H9 (cell line): ENCODE data around the gene PIP5K1C. TPM values are rescaled to one million over a fixed set of nuclear protein-coding genes. Genes with fewer than 3 reads are reported as not detected.

Experiments used
- DNase-seq: peaks from one replicate; pipeline ENCODE4 v3.0.0-alpha.2; 2017
- H2AFZ ChIP-seq: one replicate; pipeline ENCODE4 v1.6.1; 2013; ENCODE audit warnings: mild to moderate bottlenecking, low read length, control low read depth, moderate library complexity
- H2AK5ac ChIP-seq: 2 replicates; pipeline ENCODE4 v1.6.1; 2013; ENCODE audit warnings: low read length, control low read depth, mixed read lengths; ENCODE audit not compliant: insufficient read length
- H2BK120ac ChIP-seq: one replicate; pipeline ENCODE4 v1.6.1; 2013; ENCODE audit warnings: low read depth, mild to moderate bottlenecking, low read length, control low read depth, inconsistent platforms; ENCODE audit not compliant: poor library complexity, severe bottlenecking
- H2BK12ac ChIP-seq: 2 replicates; pipeline ENCODE4 v1.6.1; 2013; ENCODE audit warnings: low read length, control low read depth, mixed read lengths, low read depth; ENCODE audit not compliant: insufficient read length
- H2BK15ac ChIP-seq: 2 replicates; pipeline ENCODE4 v1.6.1; 2013; ENCODE audit warnings: low read depth, low read length, control low read depth
- H2BK20ac ChIP-seq: one replicate; pipeline ENCODE4 v1.6.1; 2013; ENCODE audit warnings: low read depth, mild to moderate bottlenecking, low read length, control low read depth, inconsistent platforms; ENCODE audit not compliant: poor library complexity, severe bottlenecking
- H2BK5ac ChIP-seq: 2 replicates; pipeline ENCODE4 v1.6.1; 2013; ENCODE audit warnings: low read length, control low read depth, mixed read lengths; ENCODE audit not compliant: insufficient read length
- H3K14ac ChIP-seq: 2 replicates; pipeline ENCODE4 v1.6.1; 2013; ENCODE audit warnings: low read length, control low read depth; ENCODE audit not compliant: insufficient read depth
- H3K18ac ChIP-seq: 2 replicates; pipeline ENCODE4 v1.6.1; 2013; ENCODE audit warnings: low read depth, mild to moderate bottlenecking, mixed read lengths, low read length, control low read depth; ENCODE audit not compliant: insufficient read length
- H3K23ac ChIP-seq: 2 replicates; pipeline ENCODE4 v1.6.1; 2013; ENCODE audit warnings: low read length, control low read depth, mixed read lengths, low read depth; ENCODE audit not compliant: insufficient read length
- H3K23me2 ChIP-seq: 2 replicates; pipeline ENCODE4 v1.6.1; 2013; ENCODE audit warnings: low read depth, mild to moderate bottlenecking, mixed read lengths, low read length, control low read depth; ENCODE audit not compliant: insufficient read length, poor library complexity, severe bottlenecking
- H3K27ac ChIP-seq: 2 replicates; pipeline ENCODE4 v1.5.1; 2013; ENCODE audit warnings: low read length, control low read depth, mixed read lengths, low read depth; ENCODE audit not compliant: insufficient read length
- H3K27me3 ChIP-seq: 2 replicates; pipeline ENCODE4 v1.6.1; 2013; ENCODE audit warnings: low read length, control low read depth, inconsistent platforms; ENCODE audit not compliant: insufficient read depth
- H3K4ac ChIP-seq: 2 replicates; pipeline ENCODE4 v1.6.1; 2013; ENCODE audit warnings: low read depth, mild to moderate bottlenecking, control low read depth, inconsistent platforms, low read length, moderate library complexity
- H3K4me1 ChIP-seq: 2 replicates; pipeline ENCODE4 v1.6.1; 2013; ENCODE audit warnings: low read length, control low read depth, inconsistent platforms; ENCODE audit not compliant: insufficient read depth
- H3K4me2 ChIP-seq: 2 replicates; pipeline ENCODE4 v1.6.1; 2013; ENCODE audit warnings: low read length, control low read depth, mixed read lengths; ENCODE audit not compliant: insufficient read length, insufficient read depth
- H3K56ac ChIP-seq: 2 replicates; pipeline ENCODE4 v1.6.1; 2013; ENCODE audit warnings: low read depth, mild to moderate bottlenecking, mixed read lengths, low read length, control low read depth; ENCODE audit not compliant: insufficient read length
- H3K79me1 ChIP-seq: 2 replicates; pipeline ENCODE4 v1.6.1; 2013; ENCODE audit warnings: low read depth, mild to moderate bottlenecking, moderate library complexity, low read length, control low read depth, inconsistent platforms; ENCODE audit not compliant: insufficient read depth, poor library complexity, severe bottlenecking
- H3K79me2 ChIP-seq: 2 replicates; pipeline ENCODE4 v1.6.1; 2013; ENCODE audit warnings: low read length, control low read depth, inconsistent platforms; ENCODE audit not compliant: insufficient read depth
- H3K9ac ChIP-seq: 2 replicates; pipeline ENCODE4 v1.6.1; 2013; ENCODE audit warnings: low read length, control low read depth, mixed read lengths; ENCODE audit not compliant: insufficient read length; ENCODE audit errors: extremely low read depth
- H3K9me3 ChIP-seq: one replicate; pipeline ENCODE4 v1.6.1; 2013; ENCODE audit warnings: low read depth, low read length, inconsistent platforms; ENCODE audit not compliant: control insufficient read depth
- H3T11ph ChIP-seq: one replicate; pipeline ENCODE4 v1.6.1; 2013; ENCODE audit warnings: mild to moderate bottlenecking, low read length, control low read depth, inconsistent platforms
- H4K20me1 ChIP-seq: one replicate; pipeline ENCODE4 v1.6.1; 2013; ENCODE audit not compliant: control insufficient read depth, insufficient read length, insufficient read depth
- H4K5ac ChIP-seq: 2 replicates; pipeline ENCODE4 v1.6.1; 2013; ENCODE audit warnings: low read depth, mild to moderate bottlenecking, mixed read lengths, low read length, control low read depth; ENCODE audit not compliant: insufficient read length
- H4K8ac ChIP-seq: replicated peaks from 2 replicates; pipeline ENCODE4 v1.6.1; 2013; ENCODE audit warnings: low read length, control low read depth, mixed read lengths, low read depth; ENCODE audit not compliant: insufficient read length
- H4K91ac ChIP-seq: 2 replicates; pipeline ENCODE4 v1.6.1; 2013; ENCODE audit warnings: low read depth, mild to moderate bottlenecking, moderate library complexity, mixed read lengths, low read length, control low read depth; ENCODE audit not compliant: insufficient read length
- H3K27ac Mint-ChIP-seq, 3 experiments: 2 replicates in 2 of 3; 3 replicates in 1 of 3; pipeline ENCODE4 v1.8.0; 2020 to 2021; ENCODE audit warnings: mixed read lengths in 3 of 3, mild to moderate bottlenecking in 1 of 3, moderate library complexity in 1 of 3
- H3K27me3 Mint-ChIP-seq: 2 replicates; pipeline ENCODE4 v1.8.0; 2021; ENCODE audit warnings: low read depth, mild to moderate bottlenecking, moderate library complexity, mixed read lengths
- H3K36me3 Mint-ChIP-seq, 3 experiments: 2 replicates in 2 of 3; 3 replicates in 1 of 3; pipeline ENCODE4 v1.8.0; 2020 to 2021; ENCODE audit warnings: low read depth in 3 of 3, mixed read lengths in 3 of 3; ENCODE audit not compliant: insufficient read depth in 1 of 3
- H3K4me1 Mint-ChIP-seq, 2 experiments: 2 replicates each; pipeline ENCODE4 v1.8.0; 2020; ENCODE audit warnings: mixed read lengths in 2 of 2
- H3K4me3 Mint-ChIP-seq, 2 experiments: 2 replicates in 1 of 2; 3 replicates in 1 of 2; pipeline ENCODE4 v1.8.0; 2020 to 2021; ENCODE audit warnings: mild to moderate bottlenecking in 2 of 2, mixed read lengths in 2 of 2, moderate library complexity in 1 of 2
- H3K9me3 Mint-ChIP-seq, 2 experiments: 2 replicates in 1 of 2; 3 replicates in 1 of 2; pipeline ENCODE4 v1.8.0; 2020; ENCODE audit warnings: mild to moderate bottlenecking in 2 of 2, mixed read lengths in 2 of 2, moderate library complexity in 1 of 2
- CTCF ChIP-seq: fragments of 200-600 bp; sonication (generic); conservative IDR thresholded peaks from 3 replicates; pipeline ENCODE4 v1.8.0; 2021; ENCODE audit warnings: antibody characterized with exemption, mild to moderate bottlenecking
- WGBS: extraction: QIAGEN DNeasy Blood & Tissue Kit; methylation state at CpG from one replicate; pipeline ENCODE4 v1.1.7; 2013; ENCODE audit warnings: missing lambda C conversion rate, low lambda C conversion rate, mixed read lengths; ENCODE audit not compliant: insufficient read length; ENCODE audit errors: extremely low coverage; 5-methylcytosine and 5-hydroxymethylcytosine counted together
- total RNA-seq: library from RNA; stranded (reverse); gene quantifications from 2 replicates; pipeline ENCODE4 v1.2.1, GENCODE V29; 2021

The PIP5K1C gene
- total RNA-seq, 1 experiment from 2014 or later = 41.7 TPM

- no peak for TF ChIP-seq CTCF
- Histone ChIP-seq H3K18ac (no peak within 1 kb of the TSS), H3K79me2 (no peaks in the 10 kb centered on the region), H2BK20ac (no peak within 1 kb of the TSS), H4K91ac (no peak within 1 kb of the TSS), H3K27me3 (no peaks in the 10 kb centered on the region), H2AK5ac (no peak within 1 kb of the TSS), H3K4ac (no peak within 1 kb of the TSS), H3K27ac (no peak within 1 kb of the TSS), H2BK15ac (no peak within 1 kb of the TSS), H4K5ac (no peak within 1 kb of the TSS), H3K4me1 (no peaks in the 10 kb centered on the region; the same call in 1 of the 2 replicates), H3K14ac (no peak within 1 kb of the TSS; the same call in 1 of the 2 replicates), H3K23ac (no peak within 1 kb of the TSS), H4K20me1 (no peaks in the 10 kb centered on the region), H2BK120ac (no peak within 1 kb of the TSS), H4K8ac (no peak within 1 kb of the TSS), H3K4me2 (no peak within 1 kb of the TSS), H2BK12ac (no peak within 1 kb of the TSS), H2BK5ac (no peak within 1 kb of the TSS), H3T11ph (no peak within 1 kb of the TSS), H3K79me1 (no peaks in the 10 kb centered on the region), H3K9me3 (no peaks in the 10 kb centered on the region), H3K9ac (no peak within 1 kb of the TSS), H3K23me2 (no peaks in the 10 kb centered on the region), H3K56ac (no peak within 1 kb of the TSS), H2AFZ (no peak within 1 kb of the TSS)
- peak within 1 kb of the TSS in 1 of 3 experiments; percentile 67; a peak in 1 of 7 replicates for H3K27ac Mint-ChIP-seq
- H3K27me3 Mint-ChIP-seq = peaks cover 7% of the 10 kb centered on the region
- no peak within 1 kb of the TSS; a peak in 1 of 5 replicates for H3K4me3 Mint-ChIP-seq
- peaks cover 8 to 25% of the 10 kb centered on the region in 2 experiments for H3K4me1 Mint-ChIP-seq
- no peaks in the 10 kb centered on the region for H3K9me3 Mint-ChIP-seq
- H3K36me3 Mint-ChIP-seq = no peaks in the 10 kb centered on the region
- no CpG with 5 or more reads among the region's 24 CpGs for WGBS
- no peak for DNase-seq
Measured at GRCh38 chr19:3708207-3708931, 8.1 kb upstream of the PIP5K1C start, which contains the start of gene TJP3. Gene TJP3 (plus strand): TSS chr19:3708384. CDS start chr19:3728433, 20,049 bp downstream.
